Measurements from ENCODE around the gene SLC66A1.
A peak's percentile ranks its signal among the peaks of the same experiment; 100 is the strongest.

The SLC66A1 gene

DNA sequence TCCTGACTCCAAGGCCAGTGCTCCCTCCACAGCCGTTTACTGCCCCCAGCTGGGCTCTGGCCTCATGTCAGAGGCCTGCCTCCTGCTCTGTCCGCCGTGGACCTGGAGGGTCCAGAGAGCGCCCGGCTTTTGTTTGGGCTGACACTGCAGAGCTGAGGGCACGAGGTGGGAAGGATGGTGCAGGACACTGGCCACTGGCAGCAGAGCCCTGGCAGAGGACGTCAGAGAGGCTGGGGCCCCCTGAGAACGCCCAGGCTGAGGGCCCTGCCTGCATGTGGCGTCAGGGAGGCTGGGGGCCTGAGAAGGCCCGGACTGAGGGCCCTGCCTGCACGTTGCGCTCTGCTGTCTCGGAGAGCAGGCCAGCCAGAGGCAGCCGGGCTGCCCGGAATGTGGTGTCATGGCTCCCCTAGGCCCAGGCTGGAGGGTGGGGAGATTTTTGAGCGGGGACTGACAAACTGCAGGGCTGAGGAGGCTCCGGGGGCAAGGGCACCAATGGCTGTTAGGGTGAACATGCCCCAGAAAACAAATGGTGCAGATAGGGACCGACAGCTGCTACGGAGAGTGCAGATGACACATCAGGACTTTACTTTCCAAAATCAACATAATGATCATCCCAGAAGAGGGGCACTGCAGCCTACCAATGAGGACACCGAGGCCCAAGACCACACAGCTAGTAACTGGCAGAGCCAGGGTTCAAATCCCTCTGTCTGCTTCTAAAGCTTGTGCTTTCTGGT, 31.7 kb downstream of the SLC66A1 start:
- no peak for DNase-seq

DNA sequence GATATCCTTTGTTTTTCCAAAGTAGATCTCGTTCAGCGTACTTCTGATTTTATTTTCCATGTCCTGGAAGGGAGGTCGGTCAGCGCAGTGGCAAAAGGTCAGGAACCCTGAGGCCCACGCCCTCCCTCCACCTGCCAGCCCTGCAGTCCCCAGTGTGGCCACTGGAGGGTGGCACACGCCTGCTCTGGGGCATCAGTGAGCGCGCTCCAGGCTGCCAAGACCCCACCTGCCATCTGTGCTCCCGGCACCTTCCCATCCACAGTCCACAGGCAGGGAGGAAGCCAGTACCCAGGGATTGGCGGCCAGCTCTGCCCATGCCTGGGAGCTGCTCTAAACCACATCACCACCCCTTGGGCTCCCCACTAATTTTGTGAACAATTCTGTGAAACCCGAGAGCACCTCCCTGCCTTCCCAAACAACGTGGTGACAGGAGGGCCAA, 32.3 kb downstream of the SLC66A1 start:
- DNase-seq = no peak

DNA sequence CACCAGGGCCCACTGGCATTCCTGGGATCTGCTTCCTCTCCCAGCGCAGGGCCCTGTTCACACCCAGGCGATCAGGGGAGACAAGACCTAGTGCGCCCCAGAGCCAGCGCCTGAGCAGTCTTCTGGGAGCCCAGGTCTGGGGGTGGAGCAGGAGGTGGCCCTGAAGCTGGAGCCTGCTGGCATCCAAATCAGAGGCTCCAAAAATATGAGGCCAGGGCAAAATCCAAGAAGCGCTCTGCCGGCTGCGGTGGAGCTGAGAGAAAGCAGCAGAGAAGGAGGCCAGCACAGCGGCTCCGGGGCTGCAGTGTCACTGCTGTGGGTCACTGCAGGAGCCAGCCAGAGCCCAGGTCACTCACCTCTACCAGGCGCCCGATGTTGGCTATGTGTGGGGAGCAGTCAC, 32.7 kb downstream of the SLC66A1 start:
- no peak for DNase-seq

DNA sequence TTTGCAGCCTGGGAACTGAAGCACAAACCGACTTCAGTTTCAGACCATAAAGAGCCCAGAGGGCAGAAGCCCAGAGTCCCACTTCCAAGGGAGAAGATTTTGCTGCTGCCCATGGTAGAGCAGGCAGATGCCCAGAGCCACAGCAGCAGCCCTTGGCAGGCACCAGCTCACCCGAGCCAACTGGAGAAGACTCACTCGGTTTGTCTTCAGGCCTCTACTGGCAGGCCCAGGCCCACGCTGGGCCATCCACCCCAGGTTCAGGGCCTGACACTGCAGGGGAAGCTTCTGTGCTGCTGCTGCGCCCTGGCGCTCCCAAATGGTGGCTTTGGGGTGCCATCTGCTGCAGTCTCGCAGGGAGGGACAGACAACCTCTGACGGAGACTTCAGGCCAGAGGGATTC, 33.3 kb downstream of the SLC66A1 start:
- DNase-seq = no peak

DNA sequence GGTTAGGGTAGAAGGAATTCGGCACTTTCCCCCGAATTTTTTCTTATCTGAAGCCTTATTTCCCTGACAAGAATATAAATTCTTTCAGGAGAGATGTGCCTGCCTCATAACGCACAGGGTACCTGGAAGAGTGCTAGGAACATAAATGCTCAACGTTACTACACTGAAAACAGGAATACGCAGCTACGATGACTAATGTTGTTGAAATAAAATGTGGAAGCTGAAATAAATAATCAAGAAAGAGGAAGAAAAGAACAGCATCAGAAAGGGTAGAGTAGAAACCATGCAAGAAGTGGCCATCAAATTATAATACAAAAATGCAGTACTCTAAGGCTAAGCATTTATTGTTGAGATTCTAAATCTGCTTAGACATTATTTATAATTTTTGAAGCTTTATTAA, 33.9 kb downstream of the SLC66A1 start:
- DNase-seq = peak; percentile 28

DNA sequence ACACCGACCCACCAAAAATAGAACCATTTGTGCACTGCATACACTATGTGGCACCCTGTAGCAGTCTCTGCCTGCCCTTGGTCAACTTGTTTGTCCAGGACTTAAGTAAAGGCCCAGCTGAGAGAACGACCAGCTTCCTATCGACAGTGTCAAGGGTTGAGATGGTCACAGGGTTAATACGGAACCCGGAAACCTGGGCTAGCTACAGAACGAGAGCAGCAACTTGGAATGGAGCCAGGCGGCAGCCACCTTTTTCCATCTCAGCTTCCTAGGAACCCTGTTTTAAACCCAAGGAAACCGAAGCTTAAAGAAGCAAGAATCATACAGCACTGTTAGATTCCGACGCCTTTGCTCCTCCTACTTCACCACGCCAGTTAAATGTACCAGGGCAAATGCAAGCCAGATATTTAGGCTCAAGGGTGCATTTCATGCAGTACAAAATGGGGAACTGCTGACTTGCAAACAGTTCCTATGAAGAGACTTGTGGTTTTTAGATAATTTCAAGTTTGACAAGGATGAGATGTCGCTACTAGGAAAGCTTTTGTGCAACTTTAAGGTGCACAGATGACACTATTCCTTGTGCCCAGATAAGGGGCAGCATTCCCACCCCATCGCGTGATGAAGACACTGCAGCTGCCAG, 35.5 kb downstream of the SLC66A1 start:
- peak; percentile 82 for DNase-seq

DNA sequence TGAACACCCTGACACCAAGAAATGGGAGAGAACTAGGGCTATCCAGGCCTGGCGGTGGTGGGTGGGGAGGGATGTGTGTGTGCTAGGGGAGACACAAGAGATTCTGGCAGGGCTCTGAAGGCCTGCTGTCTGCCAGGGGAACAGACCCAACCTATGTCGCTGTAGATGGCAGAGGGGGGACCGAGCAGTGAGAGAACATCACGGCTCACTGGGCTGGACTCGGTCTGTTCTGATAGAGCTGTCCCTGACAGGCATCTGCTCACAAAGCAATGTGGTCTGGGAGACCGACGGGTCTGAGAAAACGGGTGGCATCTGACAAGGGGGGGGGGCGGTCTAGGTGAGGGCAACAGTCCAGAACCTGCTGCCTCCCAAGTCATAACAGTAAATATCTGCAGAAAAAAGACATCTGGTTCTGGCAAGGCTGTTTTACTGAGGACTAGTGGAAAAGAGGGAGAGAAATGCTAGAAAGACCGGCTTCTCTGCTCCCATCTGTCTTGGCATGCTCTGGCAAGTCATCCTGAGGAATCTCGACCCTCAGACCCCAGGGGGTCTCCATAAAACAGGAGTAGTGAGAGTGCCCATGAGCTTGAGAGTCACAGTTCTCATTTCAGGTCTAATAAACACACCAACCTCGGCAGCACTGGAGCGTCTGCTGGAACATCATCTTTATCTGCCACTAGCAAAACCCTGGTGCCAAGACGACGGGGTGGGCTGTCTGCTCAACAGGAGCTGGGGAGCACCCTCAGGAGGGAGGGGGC, 36.5 kb downstream of the SLC66A1 start:
- DNase-seq = no peak

DNA sequence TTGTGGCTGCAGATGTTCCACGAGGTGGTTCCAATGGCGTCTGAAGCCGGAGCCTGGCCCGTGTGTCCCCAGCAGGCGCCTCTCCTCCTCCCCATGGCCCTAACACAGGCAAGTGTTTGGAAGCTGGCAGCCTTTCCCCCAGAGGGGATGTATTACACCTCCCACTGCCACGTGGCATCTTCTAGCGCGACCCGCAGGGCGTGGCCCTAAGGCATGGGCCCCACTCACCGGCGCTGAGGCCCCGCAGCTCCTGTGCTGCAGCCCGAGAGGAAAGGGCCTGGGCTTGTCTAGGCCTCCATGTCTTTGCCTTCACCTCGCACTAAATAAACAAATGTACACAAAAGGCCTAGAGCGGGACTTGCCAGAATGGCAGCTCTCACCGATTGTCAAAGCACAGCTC, 37.9 kb downstream of the SLC66A1 start:
- DNase-seq = no peak

DNA sequence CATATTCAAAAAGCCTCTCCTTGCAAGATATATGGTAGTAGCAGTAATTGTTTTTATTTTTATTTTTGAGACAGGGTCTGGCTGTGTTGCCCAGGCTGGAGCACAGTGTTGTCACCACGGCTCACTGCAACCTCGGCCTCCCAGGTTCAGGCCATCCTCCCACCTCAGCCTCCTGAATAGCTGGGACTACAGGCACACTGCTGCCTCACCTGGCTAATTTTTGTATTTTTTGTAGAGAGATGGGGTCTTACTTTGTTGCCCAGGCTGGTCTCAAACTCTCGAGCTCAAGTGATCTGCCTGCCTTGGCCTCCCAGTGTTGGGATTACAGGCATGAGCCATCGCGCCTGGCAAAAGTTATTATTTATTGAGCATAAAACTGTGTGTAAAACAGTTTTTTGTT, 38.4 kb downstream of the SLC66A1 start:
- no peak for DNase-seq

DNA sequence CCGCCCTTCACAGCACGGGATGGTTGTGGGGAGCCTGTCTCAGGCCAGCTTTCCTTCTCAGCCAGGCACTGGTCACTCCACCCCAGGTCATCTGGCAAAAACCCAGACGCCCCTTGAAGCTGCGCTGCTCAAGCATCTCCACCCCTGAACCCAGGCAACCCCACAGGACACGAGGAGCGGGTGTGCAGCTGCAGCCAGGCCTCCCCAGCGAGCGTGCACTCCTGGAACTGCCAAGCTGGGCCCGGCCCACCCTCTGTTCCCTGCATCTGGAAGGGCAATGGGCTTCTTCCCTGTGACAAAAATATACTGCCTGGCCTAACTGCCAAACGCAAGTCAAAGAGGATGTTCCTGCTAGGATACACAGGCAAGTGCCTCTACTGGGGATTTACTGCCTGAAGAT, 39.7 kb downstream of the SLC66A1 start:
- DNase-seq = no peak

DNA sequence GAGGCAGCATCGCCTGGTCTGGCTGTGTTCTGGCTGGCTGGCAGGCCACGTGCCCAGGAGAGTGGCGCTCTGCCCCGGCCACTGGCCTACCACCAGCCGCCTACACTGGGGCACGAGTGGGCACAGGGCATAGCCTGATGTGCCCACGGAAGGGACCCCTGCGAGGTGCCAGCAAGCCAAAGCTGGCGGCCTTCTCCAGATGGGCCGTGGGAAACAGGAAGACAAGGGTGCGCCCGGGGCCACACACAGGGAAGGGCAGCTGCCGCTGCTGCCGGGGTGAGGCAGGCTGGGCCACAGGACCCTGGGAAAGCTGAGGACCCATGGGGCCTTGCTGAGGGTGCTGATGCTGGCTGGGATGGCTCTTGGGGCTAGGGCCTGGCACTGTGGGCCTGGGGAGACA, 40.7 kb downstream of the SLC66A1 start:
- DNase-seq = no peak

DNA sequence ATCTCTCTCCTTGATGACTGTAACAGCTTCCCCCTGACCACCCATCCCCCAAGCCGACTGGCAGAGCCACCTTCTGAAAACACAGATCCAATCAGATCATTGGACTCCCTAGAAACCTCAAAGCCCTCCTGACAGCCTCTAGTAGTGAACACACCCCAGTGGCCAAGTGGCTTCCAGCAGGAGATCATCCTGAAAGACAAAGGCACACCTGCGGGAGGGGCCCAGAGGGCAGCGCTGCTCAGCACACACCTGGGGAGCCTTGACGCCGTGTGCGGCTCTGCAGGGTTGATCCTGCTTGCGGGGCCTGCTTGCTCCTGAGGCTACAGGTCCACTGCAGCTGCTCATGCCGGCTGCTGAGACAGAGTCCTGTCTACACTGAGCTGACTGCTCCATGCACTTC, 41.5 kb downstream of the SLC66A1 start:
- no peak for DNase-seq

DNA sequence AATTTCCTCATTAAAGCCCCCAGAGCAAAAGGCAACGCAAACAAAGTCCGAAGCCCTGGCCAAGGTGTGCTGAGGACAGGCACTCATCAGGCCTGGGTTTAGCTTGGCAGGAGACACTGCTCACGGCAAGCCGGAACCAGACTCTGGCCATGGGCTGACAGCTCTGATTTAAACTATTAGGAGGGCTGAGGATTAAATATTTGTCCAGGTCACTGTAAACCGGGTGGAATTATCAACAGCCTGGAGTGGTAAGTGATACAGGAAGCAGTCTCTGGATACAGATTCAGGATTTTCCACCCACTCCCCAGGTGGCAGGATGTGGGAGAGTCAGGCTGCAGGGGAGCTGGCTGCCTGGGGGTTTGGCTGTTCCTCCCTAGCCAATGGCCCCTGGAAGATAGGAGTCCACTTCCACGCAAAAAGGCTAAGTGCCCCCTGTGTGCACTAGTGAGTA, 42.4 kb downstream of the SLC66A1 start:
- DNase-seq = no peak

DNA sequence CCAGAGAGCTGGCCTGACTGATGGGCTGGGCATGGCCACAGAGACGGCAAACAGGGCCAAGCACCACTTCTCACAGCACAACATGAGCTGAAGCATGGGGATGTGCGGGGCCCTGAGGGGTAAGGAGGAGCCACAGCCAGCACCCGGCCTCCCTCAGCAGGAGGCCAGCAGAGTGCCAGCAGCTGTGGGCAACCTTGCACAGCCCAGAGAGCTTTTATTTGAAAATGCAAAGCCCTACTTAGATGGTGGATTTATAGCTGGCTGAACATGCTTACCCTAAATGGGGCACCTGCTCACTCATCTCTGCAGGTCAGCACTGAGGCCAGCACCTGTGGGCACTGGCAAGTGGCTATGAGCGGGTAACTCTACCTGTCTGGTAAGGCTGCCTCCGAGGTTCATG, 44.1 kb downstream of the SLC66A1 start:
- DNase-seq = no peak

DNA sequence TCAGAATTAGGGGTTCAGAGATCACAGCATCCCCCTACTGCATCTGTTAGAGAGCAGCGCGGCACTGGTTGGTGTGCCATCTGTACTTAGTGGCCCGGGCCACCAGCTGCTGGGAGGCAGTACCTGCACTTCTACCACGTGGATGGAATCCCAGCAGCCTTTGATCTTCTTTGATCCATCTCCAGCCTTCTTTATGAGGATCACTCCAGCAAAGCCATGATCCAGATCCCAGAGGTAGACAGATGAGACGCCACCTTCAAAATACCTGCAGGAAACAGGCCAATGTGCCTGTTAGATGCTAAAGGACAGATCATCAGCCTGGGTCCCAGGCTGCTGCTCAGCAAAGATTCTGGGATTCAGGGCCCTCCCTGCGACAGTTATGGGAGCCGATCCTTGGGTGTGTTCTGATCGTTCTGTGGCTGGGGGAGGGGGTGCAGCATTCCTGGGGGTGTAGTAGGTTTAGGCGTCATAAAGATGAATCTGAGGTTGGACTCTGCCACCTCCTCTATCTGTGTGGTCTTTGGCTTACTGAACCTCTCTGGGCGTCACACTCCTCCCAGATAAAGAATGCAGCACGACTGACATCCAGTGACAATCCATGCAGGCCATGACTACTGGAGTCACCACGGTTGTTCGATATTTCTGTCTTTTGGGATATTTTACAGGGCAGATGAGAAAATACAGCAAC, 45.3 kb downstream of the SLC66A1 start:
- DNase-seq = no peak

DNA sequence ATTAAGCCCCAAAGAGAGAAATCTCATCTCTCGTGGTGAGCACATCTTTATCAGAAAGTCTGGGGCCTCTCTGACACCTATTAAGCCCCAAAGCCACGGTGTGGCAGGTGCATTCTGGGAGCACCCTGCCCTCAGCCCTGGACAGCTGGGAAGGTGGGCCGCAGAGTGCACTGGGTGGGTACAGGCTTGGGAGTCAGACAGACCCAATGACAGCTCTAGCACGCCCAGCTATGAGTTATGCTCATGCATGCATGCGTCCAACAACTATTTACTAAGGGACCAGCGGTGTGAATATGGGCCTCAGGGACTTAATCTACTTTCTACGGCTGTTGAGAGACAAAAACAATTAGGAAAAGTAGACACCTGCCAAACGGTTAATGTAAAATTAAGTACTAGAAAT, 46.6 kb downstream of the SLC66A1 start:
- DNase-seq = no peak

DNA sequence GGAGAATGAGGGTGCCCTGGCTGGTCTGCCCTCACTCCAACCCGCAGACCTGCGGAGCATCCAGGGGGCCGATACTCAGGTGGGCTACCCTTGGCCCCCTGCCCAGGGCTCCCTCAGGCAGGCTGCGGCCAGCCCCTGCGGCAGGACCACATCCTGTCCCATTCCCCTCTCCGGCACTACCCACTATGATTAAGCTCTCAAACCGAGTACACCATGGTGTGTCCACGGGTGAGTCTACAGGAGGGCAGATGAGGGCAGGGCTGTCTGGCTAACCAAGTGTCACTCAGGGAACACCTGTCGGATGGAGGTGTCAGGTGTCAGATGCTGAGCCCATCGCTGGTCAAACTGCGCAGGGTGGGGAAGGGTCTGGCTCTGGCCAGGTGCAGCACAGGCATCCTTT, 47.2 kb downstream of the SLC66A1 start:
- DNase-seq = no peak

DNA sequence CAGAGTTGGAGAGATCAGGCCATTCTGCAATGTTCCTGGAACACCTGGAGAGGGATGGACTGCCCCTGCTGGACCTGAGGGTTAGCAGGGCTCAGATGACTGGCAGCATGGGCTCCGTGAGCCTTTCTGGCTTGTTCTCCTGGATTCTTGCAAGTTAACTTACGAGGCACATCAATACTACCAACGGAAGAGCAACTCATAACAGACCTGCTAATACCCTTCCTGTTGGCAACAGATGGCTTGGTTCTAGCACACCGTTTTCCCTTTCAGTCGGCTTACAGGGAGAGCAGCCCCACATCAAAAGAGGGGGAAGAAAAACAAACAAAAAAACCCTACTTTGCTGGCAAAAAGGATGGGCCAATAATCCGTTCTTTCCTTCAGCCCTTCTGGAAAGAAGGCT, 47.9 kb downstream of the SLC66A1 start:
- DNase-seq = no peak

DNA sequence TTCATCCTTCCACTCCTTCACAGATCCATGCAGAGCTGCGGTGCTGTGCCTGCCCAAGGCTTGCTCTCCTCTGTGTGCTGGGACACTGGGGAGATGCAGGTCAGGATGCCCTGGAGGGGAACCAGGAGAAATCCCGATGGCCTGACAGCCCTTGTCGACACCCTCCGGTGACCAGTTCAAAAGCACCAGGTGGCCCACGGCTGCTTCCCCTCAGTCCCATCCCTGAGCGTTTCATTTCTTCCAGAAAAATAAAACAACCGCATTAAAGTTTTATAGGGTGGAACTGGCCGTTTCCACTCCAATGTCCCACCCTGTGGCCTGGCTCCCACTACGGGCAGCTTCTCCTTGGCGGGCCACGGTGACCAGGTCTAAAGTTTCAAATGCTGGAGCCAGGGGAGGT, 48.3 kb downstream of the SLC66A1 start:
- DNase-seq = no peak

DNA sequence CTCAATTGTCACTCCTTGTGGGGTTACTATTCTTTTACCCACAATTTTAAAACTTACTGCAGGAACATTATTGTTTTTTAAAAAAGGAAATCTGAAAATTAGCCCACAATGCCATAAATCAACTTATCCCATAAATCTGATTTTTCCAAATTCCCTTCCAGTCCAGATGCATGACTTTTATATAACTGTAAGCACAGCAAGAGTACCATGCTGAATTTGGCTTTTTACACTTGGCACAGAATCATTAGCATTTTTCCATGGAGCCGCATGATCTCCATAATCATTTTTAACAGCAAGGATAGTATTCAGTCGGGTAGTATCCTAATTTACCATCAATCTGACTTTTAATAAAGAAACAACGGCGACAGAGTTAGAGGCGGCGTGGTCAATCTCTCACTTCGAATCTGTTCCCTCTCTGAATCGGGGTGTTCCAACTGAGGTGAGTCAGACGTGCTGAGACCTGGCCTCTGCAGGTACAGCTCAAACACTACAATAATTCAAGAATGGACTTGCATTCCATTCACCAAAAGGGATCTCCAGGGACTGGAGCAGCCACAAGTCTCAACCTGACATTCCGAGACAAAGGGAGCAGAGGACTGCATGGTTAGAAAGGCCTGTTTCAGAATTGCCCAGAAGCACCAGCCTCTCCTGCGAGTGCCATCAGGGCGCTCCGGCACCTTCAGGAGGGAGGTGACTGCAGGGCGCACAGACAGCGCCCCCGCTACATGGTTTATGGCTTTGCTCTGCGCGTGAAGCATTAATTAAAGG, 48.9 kb downstream of the SLC66A1 start:
- no peak for DNase-seq

DNA sequence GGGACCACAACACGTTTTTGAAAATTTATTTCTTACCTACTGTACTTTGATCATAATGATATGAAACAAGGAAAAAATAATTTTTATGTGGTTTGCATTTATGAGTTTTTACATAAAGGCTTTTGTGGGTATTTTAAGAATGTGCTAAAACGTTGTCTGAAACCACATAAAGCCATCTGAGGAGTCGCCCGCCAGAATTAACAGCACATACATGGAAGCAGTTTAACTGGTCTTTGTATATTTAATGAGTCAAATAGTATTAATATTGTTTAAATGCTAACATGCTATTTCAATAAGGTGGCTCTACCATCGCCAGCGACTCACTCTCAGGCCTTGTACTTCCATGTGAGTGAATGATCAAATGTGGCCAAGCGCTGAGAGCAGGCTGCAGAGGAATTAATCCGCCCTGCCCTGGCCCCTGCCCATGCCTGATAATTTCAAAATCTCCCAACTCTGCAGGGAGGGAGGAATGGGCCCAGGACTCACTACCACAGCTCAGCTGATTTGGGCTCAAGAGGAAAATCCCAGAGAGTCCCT, 49.6 kb downstream of the SLC66A1 start:
- no peak for DNase-seq

DNA sequence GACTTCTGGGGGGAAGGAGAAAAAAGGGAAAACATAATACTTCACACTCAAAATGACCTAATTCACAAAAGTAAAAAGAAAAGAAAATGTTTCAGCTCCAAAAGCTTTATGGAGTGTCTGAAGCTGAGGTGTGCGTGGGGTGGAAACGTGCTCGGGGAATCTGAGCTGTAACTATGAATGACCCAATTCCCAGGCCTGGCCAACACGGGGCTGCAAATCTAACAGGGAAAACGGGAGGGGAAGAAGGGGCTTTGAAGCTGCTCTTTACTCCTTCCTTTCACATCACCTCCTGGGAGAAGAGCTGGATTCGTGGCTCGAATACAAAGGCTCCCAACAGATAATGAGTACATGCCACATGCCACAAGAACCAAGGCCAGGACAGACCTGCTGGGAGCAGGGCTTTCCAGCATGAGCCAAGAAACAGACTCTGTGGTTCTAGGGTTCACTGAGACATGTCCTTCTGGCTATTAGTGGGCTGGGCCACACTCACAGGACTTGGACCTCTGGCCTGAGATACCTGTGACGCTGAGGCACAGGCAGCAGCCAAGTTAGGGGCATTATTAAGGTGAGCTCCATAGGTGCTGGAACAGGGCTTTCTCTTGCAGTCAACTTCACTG, 51.5 kb downstream of the SLC66A1 start:
- DNase-seq = no peak
